Measurements from ENCODE around the gene PRSS48. TPM values are rescaled to one million over a fixed set of nuclear protein-coding genes. Genes with fewer than 3 reads are reported as not detected.
"Not testable (repeated sequence)": the region's sequence is repeated elsewhere in the genome, so short reads cannot be mapped to it uniquely, and the experiment has no call there.

The PRSS48 gene
- polyA plus RNA-seq, 2 donors = not detected

GRCh38 chr4:151313306-151314009, 36.5 kb downstream of the PRSS48 start:
- H3K9me3 ChIP-seq (ENCODE audit: control insufficient read depth in 2 of 2, insufficient read depth in 1 of 2, low read depth in 1 of 2, low read length in 1 of 2) = no peaks in the 10 kb centered on the region
- 82 to 90% methylated on average over 6 of the region's 6 CpGs for WGBS, 2 donors
- H3K27ac ChIP-seq (ENCODE audit: low read depth in 2 of 2, low read length in 1 of 2) = no peak overlapping the region
- H3K36me3 ChIP-seq (ENCODE audit: control insufficient read depth in 2 of 2, insufficient read depth in 2 of 2, low read length in 1 of 2) = no peaks in the 10 kb centered on the region
- H3K4me3 ChIP-seq (ENCODE audit: low read depth in 1 of 2, low read length in 2 of 2) = no peak overlapping the region
- H3K27me3 ChIP-seq (ENCODE audit: control insufficient read depth in 1 of 2, insufficient read depth in 2 of 2, low read length in 2 of 2) = no peaks in the 10 kb centered on the region
- peaks cover 3 to 4% of the 10 kb centered on the region in 2 donors for H3K4me1 ChIP-seq (ENCODE audit: control insufficient read depth in 2 of 2, insufficient read depth in 2 of 2, low read length in 1 of 2)

GRCh38 chr4:151314010-151314355, 37.0 kb downstream of the PRSS48 start:
- no peak overlapping the region for H3K27ac ChIP-seq (ENCODE audit: low read depth in 2 of 2, low read length in 1 of 2)
- no peak overlapping the region for H3K4me3 ChIP-seq (ENCODE audit: low read depth in 1 of 2, low read length in 2 of 2)
- no peaks in the 10 kb centered on the region for H3K27me3 ChIP-seq (ENCODE audit: control insufficient read depth in 1 of 2, insufficient read depth in 2 of 2, low read length in 2 of 2)
- 63 to 77% methylated on average over 1 of the region's 1 CpG for WGBS, 2 donors
- H3K36me3 ChIP-seq (ENCODE audit: control insufficient read depth in 2 of 2, insufficient read depth in 2 of 2, low read length in 1 of 2) = no peaks in the 10 kb centered on the region
- no peaks in the 10 kb centered on the region for H3K9me3 ChIP-seq (ENCODE audit: control insufficient read depth in 2 of 2, insufficient read depth in 1 of 2, low read depth in 1 of 2, low read length in 1 of 2)
- H3K4me1 ChIP-seq (ENCODE audit: control insufficient read depth in 2 of 2, insufficient read depth in 2 of 2, low read length in 1 of 2) = peaks cover 3 to 4% of the 10 kb centered on the region in 2 donors

- peaks cover 3 to 4% of the 10 kb centered on the region in 2 donors for H3K4me1 ChIP-seq (ENCODE audit: control insufficient read depth in 2 of 2, insufficient read depth in 2 of 2, low read length in 1 of 2)
- H3K4me3 ChIP-seq (ENCODE audit: low read depth in 1 of 2, low read length in 2 of 2) = no peak overlapping the region
- 86 to 96% methylated on average over 1 of the region's 1 CpG for WGBS, 2 donors
- H3K27ac ChIP-seq (ENCODE audit: low read depth in 2 of 2, low read length in 1 of 2) = no peak overlapping the region
- H3K27me3 ChIP-seq (ENCODE audit: control insufficient read depth in 1 of 2, insufficient read depth in 2 of 2, low read length in 2 of 2) = no peaks in the 10 kb centered on the region
- H3K9me3 ChIP-seq (ENCODE audit: control insufficient read depth in 2 of 2, insufficient read depth in 1 of 2, low read depth in 1 of 2, low read length in 1 of 2) = no peaks in the 10 kb centered on the region
- H3K36me3 ChIP-seq (ENCODE audit: control insufficient read depth in 2 of 2, insufficient read depth in 2 of 2, low read length in 1 of 2) = no peaks in the 10 kb centered on the region
Measured at GRCh38 chr4:151314479-151314878, 37.5 kb downstream of the PRSS48 start.

- Histone ChIP-seq H3K36me3 (ENCODE audit: control insufficient read depth in 2 of 2, insufficient read depth in 2 of 2, low read length in 1 of 2) (no peaks in the 10 kb centered on the region), H3K27me3 (ENCODE audit: control insufficient read depth in 1 of 2, insufficient read depth in 2 of 2, low read length in 2 of 2) (no peaks in the 10 kb centered on the region), H3K4me1 (ENCODE audit: control insufficient read depth in 2 of 2, insufficient read depth in 2 of 2, low read length in 1 of 2) (peaks cover 3 to 4% of the 10 kb centered on the region in 2 donors), H3K27ac (ENCODE audit: low read depth in 2 of 2, low read length in 1 of 2) (peak overlapping the region; percentile 12 to 42), H3K4me3 (ENCODE audit: low read depth in 1 of 2, low read length in 2 of 2) (no peak overlapping the region), H3K9me3 (ENCODE audit: control insufficient read depth in 2 of 2, insufficient read depth in 1 of 2, low read depth in 1 of 2, low read length in 1 of 2) (no peaks in the 10 kb centered on the region)
- 44 to 48% methylated on average over 2 of the region's 2 CpGs for WGBS, 2 donors
Measured at GRCh38 chr4:151315212-151315886, 38.4 kb downstream of the PRSS48 start.

GRCh38 chr4:151316645-151317044, 39.7 kb downstream of the PRSS48 start:
- Histone ChIP-seq H3K4me3 (ENCODE audit: low read depth in 1 of 2, low read length in 2 of 2) (no peak overlapping the region), H3K27ac (ENCODE audit: low read depth in 2 of 2, low read length in 1 of 2) (no peak overlapping the region), H3K36me3 (ENCODE audit: control insufficient read depth in 2 of 2, insufficient read depth in 2 of 2, low read length in 1 of 2) (no peaks in the 10 kb centered on the region), H3K27me3 (ENCODE audit: control insufficient read depth in 1 of 2, insufficient read depth in 2 of 2, low read length in 2 of 2) (no peaks in the 10 kb centered on the region), H3K9me3 (ENCODE audit: control insufficient read depth in 2 of 2, insufficient read depth in 1 of 2, low read depth in 1 of 2, low read length in 1 of 2) (no peaks in the 10 kb centered on the region), H3K4me1 (ENCODE audit: control insufficient read depth in 2 of 2, insufficient read depth in 2 of 2, low read length in 1 of 2) (peaks cover 3 to 4% of the 10 kb centered on the region in 2 donors)
- WGBS, 2 donors = 53 to 58% methylated on average over 2 of the region's 2 CpGs

- H3K27ac ChIP-seq (ENCODE audit: low read depth in 2 of 2, low read length in 1 of 2) = no peak overlapping the region
- no peaks in the 10 kb centered on the region for H3K27me3 ChIP-seq (ENCODE audit: control insufficient read depth in 1 of 2, insufficient read depth in 2 of 2, low read length in 2 of 2)
- H3K9me3 ChIP-seq (ENCODE audit: control insufficient read depth in 2 of 2, insufficient read depth in 1 of 2, low read depth in 1 of 2, low read length in 1 of 2) = no peaks in the 10 kb centered on the region
- WGBS, 2 donors = 88 to 97% methylated on average over 1 of the region's 1 CpG
- H3K4me3 ChIP-seq (ENCODE audit: low read depth in 1 of 2, low read length in 2 of 2) = no peak overlapping the region
- no peaks in the 10 kb centered on the region for H3K36me3 ChIP-seq (ENCODE audit: control insufficient read depth in 2 of 2, insufficient read depth in 2 of 2, low read length in 1 of 2)
- peaks cover 0 to 7% of the 10 kb centered on the region in 2 donors for H3K4me1 ChIP-seq (ENCODE audit: control insufficient read depth in 2 of 2, insufficient read depth in 2 of 2, low read length in 1 of 2)
Measured at GRCh38 chr4:151318307-151319006, 41.5 kb downstream of the PRSS48 start.

GRCh38 chr4:151319490-151319889, 42.5 kb downstream of the PRSS48 start:
- Histone ChIP-seq H3K4me3 (ENCODE audit: low read depth in 1 of 2, low read length in 2 of 2) (no peak overlapping the region), H3K27ac (ENCODE audit: low read depth in 2 of 2, low read length in 1 of 2) (no peak overlapping the region), H3K36me3 (ENCODE audit: control insufficient read depth in 2 of 2, insufficient read depth in 2 of 2, low read length in 1 of 2) (no peaks in the 10 kb centered on the region), H3K27me3 (ENCODE audit: control insufficient read depth in 1 of 2, insufficient read depth in 2 of 2, low read length in 2 of 2) (no peaks in the 10 kb centered on the region), H3K4me1 (ENCODE audit: control insufficient read depth in 2 of 2, insufficient read depth in 2 of 2, low read length in 1 of 2) (peaks cover 0 to 7% of the 10 kb centered on the region in 2 donors), H3K9me3 (ENCODE audit: control insufficient read depth in 2 of 2, insufficient read depth in 1 of 2, low read depth in 1 of 2, low read length in 1 of 2) (no peaks in the 10 kb centered on the region)
- WGBS, 2 donors = 93 to 100% methylated on average over 1 of the region's 1 CpG

- 46 to 66% methylated on average over 1 of the region's 1 CpG for WGBS, 2 donors
- no peak overlapping the region for H3K4me3 ChIP-seq (ENCODE audit: low read depth in 1 of 2, low read length in 2 of 2)
- no peaks in the 10 kb centered on the region for H3K9me3 ChIP-seq (ENCODE audit: control insufficient read depth in 2 of 2, insufficient read depth in 1 of 2, low read depth in 1 of 2, low read length in 1 of 2)
- no peaks in the 10 kb centered on the region for H3K27me3 ChIP-seq (ENCODE audit: control insufficient read depth in 1 of 2, insufficient read depth in 2 of 2, low read length in 2 of 2)
- H3K36me3 ChIP-seq (ENCODE audit: control insufficient read depth in 2 of 2, insufficient read depth in 2 of 2, low read length in 1 of 2) = no peaks in the 10 kb centered on the region
- H3K27ac ChIP-seq (ENCODE audit: low read depth in 2 of 2, low read length in 1 of 2) = no peak overlapping the region
- H3K4me1 ChIP-seq (ENCODE audit: control insufficient read depth in 2 of 2, insufficient read depth in 2 of 2, low read length in 1 of 2) = peaks cover 0 to 4% of the 10 kb centered on the region in 2 donors
Measured at GRCh38 chr4:151321586-151321985, 44.6 kb downstream of the PRSS48 start.

- not testable (repeated sequence) for H3K36me3 ChIP-seq (ENCODE audit: control insufficient read depth in 2 of 2, insufficient read depth in 2 of 2, low read length in 1 of 2); H3K27ac ChIP-seq (ENCODE audit: low read depth in 2 of 2, low read length in 1 of 2); H3K27me3 ChIP-seq (ENCODE audit: control insufficient read depth in 1 of 2, insufficient read depth in 2 of 2, low read length in 2 of 2); H3K4me1 ChIP-seq (ENCODE audit: control insufficient read depth in 2 of 2, insufficient read depth in 2 of 2, low read length in 1 of 2); H3K9me3 ChIP-seq (ENCODE audit: control insufficient read depth in 2 of 2, insufficient read depth in 1 of 2, low read depth in 1 of 2, low read length in 1 of 2); H3K4me3 ChIP-seq (ENCODE audit: low read depth in 1 of 2, low read length in 2 of 2)
- 62 to 67% methylated on average over 4 of the region's 4 CpGs for WGBS, 2 donors
Measured at GRCh38 chr4:151322161-151322560, 45.2 kb downstream of the PRSS48 start.

Measured in esophagus (tissue), 2 donors.